GM20000 (cell line): ENCODE measurements around the gene SEC31A.

Experiments
- DNase-seq: peaks from one replicate; pipeline ENCODE4 v3.0.0; 2012; ENCODE audit warnings: low spot score
- TF ChIP-seq, protein P1 (sequence below): IDR thresholded peaks from 2 replicates; pipeline ENCODE4 v1.5.1; 2012; ENCODE audit warnings: mild to moderate bottlenecking, control low read depth; ENCODE audit errors: extremely low read depth, missing control alignments

The SEC31A gene

DNA sequence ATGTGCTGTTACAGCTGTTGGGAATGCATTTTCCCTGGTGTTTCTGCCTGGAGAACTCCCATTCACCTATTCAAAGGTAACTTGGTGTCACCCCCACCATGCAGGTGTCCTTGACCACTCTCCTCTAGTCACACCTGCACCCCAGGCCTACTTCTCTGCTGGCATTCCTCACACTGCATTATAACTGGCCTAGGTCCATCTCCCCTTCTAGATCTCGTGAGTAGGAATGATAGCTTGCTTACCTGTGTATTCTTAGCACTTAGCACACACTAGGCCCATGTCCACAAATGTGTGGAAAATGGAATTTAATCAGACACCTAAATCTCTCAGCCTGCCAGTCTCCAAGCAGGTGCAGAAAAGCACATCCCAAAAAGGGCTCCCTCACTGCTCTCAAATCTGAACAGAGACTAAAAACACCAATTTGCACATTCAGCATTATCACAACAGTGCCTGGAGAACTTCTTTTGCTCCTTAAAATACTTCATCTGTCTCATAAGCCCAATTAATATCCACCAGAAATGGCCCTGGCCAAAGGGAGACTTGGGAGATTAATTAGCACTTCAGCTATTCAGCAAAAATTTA lies 110.7 kb downstream of the SEC31A start:
- TF ChIP-seq, protein P1, sequence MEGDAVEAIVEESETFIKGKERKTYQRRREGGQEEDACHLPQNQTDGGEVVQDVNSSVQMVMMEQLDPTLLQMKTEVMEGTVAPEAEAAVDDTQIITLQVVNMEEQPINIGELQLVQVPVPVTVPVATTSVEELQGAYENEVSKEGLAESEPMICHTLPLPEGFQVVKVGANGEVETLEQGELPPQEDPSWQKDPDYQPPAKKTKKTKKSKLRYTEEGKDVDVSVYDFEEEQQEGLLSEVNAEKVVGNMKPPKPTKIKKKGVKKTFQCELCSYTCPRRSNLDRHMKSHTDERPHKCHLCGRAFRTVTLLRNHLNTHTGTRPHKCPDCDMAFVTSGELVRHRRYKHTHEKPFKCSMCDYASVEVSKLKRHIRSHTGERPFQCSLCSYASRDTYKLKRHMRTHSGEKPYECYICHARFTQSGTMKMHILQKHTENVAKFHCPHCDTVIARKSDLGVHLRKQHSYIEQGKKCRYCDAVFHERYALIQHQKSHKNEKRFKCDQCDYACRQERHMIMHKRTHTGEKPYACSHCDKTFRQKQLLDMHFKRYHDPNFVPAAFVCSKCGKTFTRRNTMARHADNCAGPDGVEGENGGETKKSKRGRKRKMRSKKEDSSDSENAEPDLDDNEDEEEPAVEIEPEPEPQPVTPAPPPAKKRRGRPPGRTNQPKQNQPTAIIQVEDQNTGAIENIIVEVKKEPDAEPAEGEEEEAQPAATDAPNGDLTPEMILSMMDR: no peak
- no peak for DNase-seq

DNA sequence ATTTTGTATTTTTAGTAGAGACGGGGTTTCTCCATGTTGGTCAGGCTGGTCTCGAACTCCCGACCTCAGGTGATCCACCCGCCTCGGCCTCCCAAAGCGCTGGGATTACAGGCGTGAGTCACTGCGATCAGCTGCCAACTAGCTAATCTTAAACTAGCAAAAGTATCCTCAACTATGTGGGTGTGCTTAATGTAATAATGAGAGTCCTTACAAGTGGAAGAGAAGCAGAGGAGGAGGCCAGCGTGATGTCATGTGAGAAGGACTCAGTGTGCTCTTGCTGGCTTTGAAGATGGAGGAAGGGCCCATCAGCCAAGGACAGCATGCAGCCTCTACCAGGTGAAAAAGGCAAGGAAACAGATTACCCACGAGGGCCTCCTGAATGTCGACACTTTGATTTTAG lies 111.9 kb downstream of the SEC31A start:
- TF ChIP-seq, protein P1: no peak
- no peak for DNase-seq

DNA sequence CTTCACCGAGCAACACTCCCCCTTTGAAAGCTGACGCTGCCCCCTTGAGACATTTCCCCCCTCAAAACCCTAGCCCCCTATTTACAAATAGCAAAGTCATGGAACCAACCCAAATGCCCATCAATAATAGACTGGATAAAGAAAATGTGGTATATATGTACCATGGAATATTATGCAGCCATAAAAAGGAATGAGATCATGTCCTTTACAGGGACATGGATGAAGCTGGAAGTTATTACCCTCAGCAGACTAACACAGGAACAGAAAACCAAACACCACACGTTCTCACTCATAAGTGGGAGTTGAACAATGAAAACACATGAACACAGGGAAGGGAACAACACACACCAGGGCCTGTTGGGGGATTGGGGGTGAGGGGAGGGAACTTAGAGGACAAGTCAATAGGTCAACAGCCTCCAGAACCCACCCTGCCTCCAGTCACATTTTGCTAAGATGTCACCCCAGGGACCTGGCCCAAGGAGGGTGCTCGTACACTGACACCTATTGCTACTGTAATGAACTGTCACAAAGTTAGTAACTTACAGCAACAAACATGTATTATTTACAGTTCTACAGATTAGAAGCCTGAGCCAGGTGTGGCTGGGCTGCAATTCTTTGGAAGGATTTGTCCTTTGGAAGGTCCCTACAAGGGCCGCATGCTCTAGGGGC lies 113.0 kb downstream of the SEC31A start:
- TF ChIP-seq, protein P1: no peak
- DNase-seq: no peak

DNA sequence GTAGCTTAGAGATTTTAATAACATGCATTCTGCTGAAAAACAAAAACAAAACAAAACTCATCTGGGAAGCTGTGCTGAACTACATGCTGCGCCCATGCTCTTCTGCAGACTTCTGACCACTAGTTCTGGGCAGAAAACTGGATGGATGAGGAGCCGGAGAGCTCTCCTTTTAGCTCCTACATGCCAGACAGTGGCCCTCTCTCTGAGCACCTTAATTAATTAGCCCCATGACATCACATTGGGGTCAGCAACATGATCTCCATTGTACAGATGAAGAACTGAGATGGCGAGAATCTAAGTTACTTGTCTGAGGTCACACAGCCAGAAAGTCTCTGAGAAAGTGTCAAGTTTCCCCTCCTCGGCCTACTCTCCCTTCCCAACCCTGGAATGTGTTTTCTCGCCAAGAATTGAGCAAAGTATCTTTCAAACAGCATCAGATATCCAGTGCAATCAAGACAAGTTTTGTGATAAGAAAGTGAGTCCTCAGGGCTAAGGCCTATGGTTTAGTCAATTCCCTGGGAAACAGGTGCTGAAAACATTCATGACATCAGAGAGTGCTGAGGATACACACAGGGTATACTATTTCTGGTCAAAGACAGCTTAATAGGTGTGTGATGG lies 113.9 kb downstream of the SEC31A start:
- TF ChIP-seq, protein P1: no peak
- no peak for DNase-seq

DNA sequence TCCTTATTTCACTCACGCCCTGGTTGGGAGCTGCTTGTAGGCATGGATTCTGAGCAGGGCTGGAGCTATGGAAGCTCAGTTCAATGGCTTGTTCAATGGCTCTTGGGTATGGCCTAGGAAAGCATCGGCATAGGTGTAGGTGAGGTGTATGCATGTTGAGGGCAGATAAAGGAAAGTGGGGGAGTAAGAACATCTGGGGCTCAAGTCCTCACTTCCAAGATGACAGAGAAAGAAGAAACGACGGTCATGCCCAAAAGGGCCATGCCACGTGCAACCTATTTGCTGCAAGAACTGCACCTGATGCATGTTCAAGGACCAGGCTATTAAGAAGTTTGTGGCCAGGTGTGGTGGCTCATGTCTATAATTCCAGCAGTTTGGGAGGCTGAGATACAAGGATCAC lies 115.7 kb downstream of the SEC31A start:
- TF ChIP-seq, protein P1: no peak
- no peak for DNase-seq

DNA sequence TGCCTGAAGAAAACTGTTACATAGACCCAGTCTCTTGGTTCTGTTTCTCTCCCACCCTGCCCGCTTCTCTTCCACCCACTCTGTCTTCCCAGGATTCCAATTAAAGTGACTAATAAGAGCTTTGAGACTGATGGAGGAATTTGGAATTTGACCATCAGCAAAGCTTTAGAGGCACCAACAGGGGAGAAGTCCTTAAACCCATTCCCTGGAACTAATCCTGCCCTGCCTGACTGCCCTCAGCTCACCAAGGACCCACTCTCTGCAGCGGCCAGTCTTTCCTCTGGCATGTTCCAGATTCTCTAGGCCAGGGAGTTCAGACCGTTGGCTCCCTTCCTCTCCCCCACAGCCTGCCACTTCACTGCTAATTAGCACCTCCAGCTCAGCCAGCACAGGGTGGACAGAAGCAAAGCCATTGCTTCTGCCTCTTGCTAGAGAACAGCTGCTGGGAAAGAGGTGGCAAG lies 116.2 kb downstream of the SEC31A start:
- DNase-seq: no peak

DNA sequence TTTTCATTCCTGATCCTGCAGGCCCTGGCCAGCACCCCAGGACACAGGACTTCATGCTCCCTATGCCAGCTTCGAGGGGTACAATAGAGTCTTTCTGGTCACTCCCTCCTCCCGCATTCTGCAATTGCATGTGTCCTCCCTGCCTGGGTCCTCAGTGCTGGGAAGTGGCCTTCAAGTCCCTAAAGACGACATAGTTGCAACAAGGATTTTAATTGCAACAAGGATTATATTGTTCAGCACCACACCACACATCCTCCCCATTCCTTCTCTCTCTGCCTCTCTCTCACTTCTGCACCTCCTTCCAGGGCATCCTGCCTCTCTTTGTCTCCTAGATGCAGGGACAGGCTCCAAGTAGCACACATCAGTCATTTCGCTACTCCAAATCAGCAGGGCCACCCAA lies 117.9 kb downstream of the SEC31A start:
- TF ChIP-seq, protein P1: no peak
- DNase-seq: no peak

More for the DNA sequence above, 116.2 kb downstream of the SEC31A start:
- TF ChIP-seq, protein P1: no peak
